Stimulated activated CD4-positive, alpha-beta T cell treated with anti-CD3 and anti-CD28 coated beads, Interleukin-1b, Interleukin-23, amount 100 ng/mL, for 24 hours (primary cell): ENCODE measurements around the gene MAGEA11.
"Not testable (repeated sequence)": the region's sequence is repeated elsewhere in the genome, so short reads cannot be mapped to it uniquely, and the experiment has no call there.

Source experiments
- DNase-seq, 4 experiments: peaks; one replicate each; pipeline ENCODE4 v3.0.0-alpha.2; 2020; ENCODE audit warnings: low read depth in 4 of 4, low spot score in 1 of 4

Gene MAGEA11

GRCh38 chrX:149711545-149712236, at the start of gene MAGEA11:
MAGEA11 (plus strand) TSS chrX:149712060; CDS start chrX:149713160, 1,100 bp downstream.
- no peak for DNase-seq

- DNase-seq, result not testable (repeated sequence)
These were observed 36.8 kb upstream of the MAGEA11 start for GRCh38 chrX:149675088-149675487.

- DNase-seq, result not testable (repeated sequence)
These were observed 36.3 kb upstream of the MAGEA11 start for GRCh38 chrX:149675554-149675953.

- not testable (repeated sequence) for DNase-seq
These were observed 32.6 kb upstream of the MAGEA11 start for GRCh38 chrX:149679164-149679678.

GRCh38 chrX:149681182-149681581, 30.7 kb upstream of the MAGEA11 start:
- no peak for DNase-seq

- DNase-seq, result no peak
These were observed 29.8 kb upstream of the MAGEA11 start for GRCh38 chrX:149682031-149682430.

- DNase-seq, result no peak
These were observed 28.6 kb upstream of the MAGEA11 start for GRCh38 chrX:149682956-149683947.

GRCh38 chrX:149683966-149684730, 27.7 kb upstream of the MAGEA11 start:
- no peak for DNase-seq

- DNase-seq, result no peak
These were observed 23.9 kb upstream of the MAGEA11 start for GRCh38 chrX:149687991-149688390.

- DNase-seq, result no peak
These were observed 23.3 kb upstream of the MAGEA11 start for GRCh38 chrX:149688552-149688951.

GRCh38 chrX:149691794-149692193, 20.1 kb upstream of the MAGEA11 start:
- DNase-seq, result no peak

GRCh38 chrX:149692686-149693272, 19.1 kb upstream of the MAGEA11 start:
- DNase-seq, result not testable (repeated sequence)

- DNase-seq, result no peak
These were observed 12.1 kb upstream of the MAGEA11 start for GRCh38 chrX:149699761-149700160.

- no peak for DNase-seq
These were observed 7.2 kb upstream of the MAGEA11 start for GRCh38 chrX:149704664-149705063.

- no peak for DNase-seq
These were observed 4.5 kb upstream of the MAGEA11 start for GRCh38 chrX:149707147-149707901.

GRCh38 chrX:149712831-149713230, 971 bp downstream of the MAGEA11 start:
- DNase-seq, result no peak

- no peak for DNase-seq
These were observed 1.6 kb downstream of the MAGEA11 start for GRCh38 chrX:149713279-149714050.

GRCh38 chrX:149715468-149715867, 3.6 kb downstream of the MAGEA11 start:
- no peak for DNase-seq

GRCh38 chrX:149716632-149717031, 4.8 kb downstream of the MAGEA11 start:
- DNase-seq, result no peak
